Vagina (tissue), 2 donors: ENCODE results near the gene PTP4A1.

Experiments
- POLR2A ChIP-seq, 2 donors: fragments of 450-650 bp; IDR thresholded peaks; one replicate each; pipeline ENCODE4 v1.6.1; 2017; ENCODE audit warnings: antibody characterized with exemption in 2 of 2, mild to moderate bottlenecking in 2 of 2, moderate library complexity in 2 of 2
- TF ChIP-seq, protein P1 (sequence below), 3 experiments: fragments of 450-650 bp in 2 of 3; fragments of 200-600 bp in 1 of 3; sonication (generic) in 1 of 3; IDR thresholded peaks; one replicate each; pipeline ENCODE4 v1.5.1; 2017 to 2019; ENCODE audit warnings: antibody characterized with exemption in 3 of 3, mild to moderate bottlenecking in 2 of 3, moderate library complexity in 2 of 3

DNA sequence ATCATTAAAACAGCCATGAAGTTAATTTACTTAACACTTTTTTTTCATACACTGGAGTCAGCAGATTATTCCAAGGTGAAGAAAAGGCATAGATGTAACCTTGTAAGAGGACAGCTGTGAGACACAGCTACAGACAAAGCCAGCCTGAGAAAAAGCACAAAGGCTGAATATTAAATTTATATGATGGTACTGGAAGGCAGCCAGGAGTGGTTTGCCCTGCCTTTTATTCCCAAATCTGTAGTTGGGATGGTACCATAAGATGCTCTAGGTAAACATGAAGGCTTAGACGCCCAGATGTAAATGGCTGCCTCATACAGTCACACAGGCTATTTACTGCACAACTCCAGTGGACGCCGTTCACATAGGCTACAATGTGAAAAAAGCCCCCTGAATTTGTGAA is 42.1 kb upstream of the PTP4A1 start:
- TF ChIP-seq, protein P1, sequence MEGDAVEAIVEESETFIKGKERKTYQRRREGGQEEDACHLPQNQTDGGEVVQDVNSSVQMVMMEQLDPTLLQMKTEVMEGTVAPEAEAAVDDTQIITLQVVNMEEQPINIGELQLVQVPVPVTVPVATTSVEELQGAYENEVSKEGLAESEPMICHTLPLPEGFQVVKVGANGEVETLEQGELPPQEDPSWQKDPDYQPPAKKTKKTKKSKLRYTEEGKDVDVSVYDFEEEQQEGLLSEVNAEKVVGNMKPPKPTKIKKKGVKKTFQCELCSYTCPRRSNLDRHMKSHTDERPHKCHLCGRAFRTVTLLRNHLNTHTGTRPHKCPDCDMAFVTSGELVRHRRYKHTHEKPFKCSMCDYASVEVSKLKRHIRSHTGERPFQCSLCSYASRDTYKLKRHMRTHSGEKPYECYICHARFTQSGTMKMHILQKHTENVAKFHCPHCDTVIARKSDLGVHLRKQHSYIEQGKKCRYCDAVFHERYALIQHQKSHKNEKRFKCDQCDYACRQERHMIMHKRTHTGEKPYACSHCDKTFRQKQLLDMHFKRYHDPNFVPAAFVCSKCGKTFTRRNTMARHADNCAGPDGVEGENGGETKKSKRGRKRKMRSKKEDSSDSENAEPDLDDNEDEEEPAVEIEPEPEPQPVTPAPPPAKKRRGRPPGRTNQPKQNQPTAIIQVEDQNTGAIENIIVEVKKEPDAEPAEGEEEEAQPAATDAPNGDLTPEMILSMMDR (IDR thresholded peaks at IDR 0.05), result no peak
- TF ChIP-seq POLR2A (IDR thresholded peaks at IDR 0.05), result no peak
